Esophagus muscularis mucosa (tissue), 3 donors: Measurements from ENCODE around the gene LRRK1.

Experiments
- CTCF ChIP-seq, 3 experiments: fragments of 200-600 bp in 2 of 3; fragments of 450-650 bp in 1 of 3; sonication (generic) in 2 of 3; IDR thresholded peaks; one replicate each; pipeline ENCODE4 v1.5.1; 2017 to 2019; ENCODE audit warnings: antibody characterized with exemption in 3 of 3, mild to moderate bottlenecking in 2 of 3, moderate library complexity in 1 of 3
- POLR2AphosphoS5 ChIP-seq, 2 donors: sonication (generic); formaldehyde crosslinking; IDR thresholded peaks; one replicate each; pipeline ENCODE4 v1.6.1; 2017; ENCODE audit warnings: antibody characterized with exemption in 2 of 2

GRCh38 chr15:100880897-100881242 is 38.3 kb upstream of the LRRK1 start:
- TF ChIP-seq CTCF (IDR thresholded peaks at IDR 0.05) (no peak), POLR2AphosphoS5 (IDR thresholded peaks at IDR 0.05) (no peak)
